Aorta (tissue), 5 donors: ENCODE data around the gene SPRR5. TPM values are rescaled to one million over a fixed set of nuclear protein-coding genes. Genes with fewer than 3 reads are reported as not detected.

Experiments used
- ATAC-seq: fragments of 200-7000 bp; cut with Tn5 transposase; one replicate; pipeline ENCODE4 v1.9.1; 2022; ENCODE audit warnings: moderate library complexity; ENCODE audit not compliant: low FRiP score
- DNase-seq, 2 donors: peaks; one replicate each; pipeline ENCODE4 v3.0.0-alpha.2; 2020
- H3K27ac ChIP-seq, 2 donors: one replicate each; pipeline ENCODE4 v1.5.1; 2013; ENCODE audit warnings: low read length in 2 of 2, mild to moderate bottlenecking in 2 of 2, moderate library complexity in 2 of 2, control low read depth in 1 of 2, inconsistent platforms in 1 of 2, low read depth in 1 of 2
- H3K27me3 ChIP-seq, 2 donors: one replicate each; pipeline ENCODE4 v1.6.1; 2013; ENCODE audit warnings: control low read depth in 1 of 2, low read length in 1 of 2, mild to moderate bottlenecking in 1 of 2, moderate library complexity in 1 of 2; ENCODE audit not compliant: insufficient read depth in 2 of 2, control insufficient read depth in 1 of 2
- H3K36me3 ChIP-seq, 2 donors: one replicate each; pipeline ENCODE4 v1.6.1; 2013; ENCODE audit warnings: control low read depth in 1 of 2, low read length in 1 of 2, mild to moderate bottlenecking in 1 of 2; ENCODE audit not compliant: insufficient read depth in 2 of 2, control insufficient read depth in 1 of 2
- H3K4me1 ChIP-seq, 2 donors: one replicate each; pipeline ENCODE4 v1.6.1; 2013; ENCODE audit warnings: low read length in 2 of 2, control low read depth in 1 of 2, mild to moderate bottlenecking in 1 of 2, moderate library complexity in 1 of 2; ENCODE audit not compliant: insufficient read depth in 2 of 2, control insufficient read depth in 1 of 2
- H3K4me3 ChIP-seq, 2 donors: one replicate each; pipeline ENCODE4 v1.5.1; 2013; ENCODE audit warnings: low read length in 2 of 2, control low read depth in 1 of 2, mild to moderate bottlenecking in 1 of 2
- H3K9me3 ChIP-seq: one replicate; pipeline ENCODE4 v1.6.1; 2013; ENCODE audit warnings: mild to moderate bottlenecking, low read length; ENCODE audit not compliant: control insufficient read depth
- WGBS, 2 donors: extraction: QIAGEN DNeasy Blood & Tissue Kit; methylation state at CpG; one replicate each; pipeline ENCODE4 v1.1.7; 2013; 5-methylcytosine and 5-hydroxymethylcytosine counted together
- intact Hi-C, 2 donors: fragments of 100-400 bp; cut with DNase I; formaldehyde crosslinking; loops; one replicate each; pipeline versions ENCODE4 v1.14.2 to v1.15.0; 2022
- polyA plus RNA-seq, 2 donors: library from polyadenylated mRNA; stranded (reverse); fragments of 200-250 nt; gene quantifications; one replicate each; pipeline ENCODE4 v1.2.3, GENCODE V29; 2013
- total RNA-seq, 2 donors: library from RNA; stranded (reverse); fragmentation: NEBNext Ultra II Directional; extraction: Animal tissue kit (Norgen Biotek cat#: 25700); gene quantifications; one replicate each; pipeline ENCODE4 v1.2.1, GENCODE V29; 2021
- donor health status: healthy with polysubstance abuse.
- donor health status: Bipolar disorder and iron deficiency.
- donor health status: DM: no; HTN: no; CAD: no.
- donor health status: DM: no; HTN: no; CAD: no.
- donor health status: DM: yes; HTN: yes; CAD: no.

Gene SPRR5
- total and polyA plus RNA-seq, 4 donors: not detected

GRCh38 chr1:152933196-152933595, 13.8 kb upstream of the SPRR5 start:
- Histone ChIP-seq H3K27me3 (no peaks in the 10 kb centered on the region), H3K4me1 (no peaks in the 10 kb centered on the region), H3K4me3 (no peak overlapping the region), H3K36me3 (no peaks in the 10 kb centered on the region), H3K9me3 (peaks cover 2% of the 10 kb centered on the region), H3K27ac (no peak overlapping the region)
- DNase-seq: no peak
- no peak for ATAC-seq
- WGBS, 2 donors: 56 to 67% methylated on average over 2 of the region's 2 CpGs
- intact Hi-C loops: no loop called here

- ATAC-seq (no peak), DNase-seq (no peak)
- no peaks in the 10 kb centered on the region for H3K27me3 ChIP-seq
- H3K27ac ChIP-seq: no peak overlapping the region
- WGBS, 2 donors: 82 to 83% methylated on average over 1 of the region's 1 CpG
- no peaks in the 10 kb centered on the region for H3K4me1 ChIP-seq
- intact Hi-C loops: no loop called here
- no peak overlapping the region for H3K4me3 ChIP-seq
- H3K36me3 ChIP-seq: no peaks in the 10 kb centered on the region
- no peaks in the 10 kb centered on the region for H3K9me3 ChIP-seq
Observed at GRCh38 chr1:152940614-152941013, 6.4 kb upstream of the SPRR5 start.

GRCh38 chr1:152941037-152941711, 5.8 kb upstream of the SPRR5 start:
- ATAC-seq (no peak), DNase-seq (no peak)
- H3K4me1 ChIP-seq: no peaks in the 10 kb centered on the region
- H3K27ac ChIP-seq: no peak overlapping the region
- no peaks in the 10 kb centered on the region for H3K27me3 ChIP-seq
- no peaks in the 10 kb centered on the region for H3K36me3 ChIP-seq
- no peaks in the 10 kb centered on the region for H3K9me3 ChIP-seq
- intact Hi-C loops: no loop called here
- no peak overlapping the region for H3K4me3 ChIP-seq
- 58 to 60% methylated on average over 8 of the region's 8 CpGs for WGBS, 2 donors

- DNase-seq (no peak), ATAC-seq (no peak)
- Histone ChIP-seq H3K27ac (no peak overlapping the region), H3K4me1 (no peaks in the 10 kb centered on the region), H3K27me3 (no peaks in the 10 kb centered on the region), H3K36me3 (no peaks in the 10 kb centered on the region), H3K4me3 (no peak overlapping the region), H3K9me3 (no peaks in the 10 kb centered on the region)
- WGBS, 2 donors: 60 to 83% methylated on average over 2 of the region's 2 CpGs
- intact Hi-C loops: no loop called here
Observed at GRCh38 chr1:152942161-152942560, 4.8 kb upstream of the SPRR5 start.

- 67 to 71% methylated on average over 3 of the region's 3 CpGs for WGBS, 2 donors
- ATAC-seq: no peak
- intact Hi-C loops: no loop called here
Observed at GRCh38 chr1:152946248-152946647, 758 bp upstream of the SPRR5 start.

GRCh38 chr1:152951711-152952110, 4.7 kb downstream of the SPRR5 start:
- ATAC-seq (no peak), DNase-seq (no peak)
- Histone ChIP-seq H3K4me3 (no peak overlapping the region), H3K9me3 (no peaks in the 10 kb centered on the region), H3K36me3 (no peaks in the 10 kb centered on the region), H3K27ac (no peak overlapping the region), H3K4me1 (no peaks in the 10 kb centered on the region), H3K27me3 (no peaks in the 10 kb centered on the region)
- intact Hi-C loops: no loop called here
- WGBS, 2 donors: 76 to 79% methylated on average over 5 of the region's 5 CpGs

More at GRCh38 chr1:152946248-152946647, 758 bp upstream of the SPRR5 start:
- Histone ChIP-seq H3K36me3 (no peaks in the 10 kb centered on the region), H3K9me3 (no peaks in the 10 kb centered on the region), H3K4me3 (no peak overlapping the region), H3K27me3 (no peaks in the 10 kb centered on the region), H3K27ac (no peak overlapping the region), H3K4me1 (no peaks in the 10 kb centered on the region)
- DNase-seq: no peak

- Histone ChIP-seq H3K9me3 (peaks cover 2% of the 10 kb centered on the region), H3K27me3 (no peaks in the 10 kb centered on the region), H3K27ac (no peak overlapping the region), H3K36me3 (no peaks in the 10 kb centered on the region), H3K4me3 (no peak overlapping the region), H3K4me1 (no peaks in the 10 kb centered on the region)
- DNase-seq: no peak
- intact Hi-C loops: no loop called here
- 73 to 74% methylated on average over 7 of the region's 7 CpGs for WGBS, 2 donors
- ATAC-seq: no peak
Observed at GRCh38 chr1:152953761-152954160, 6.8 kb downstream of the SPRR5 start.

GRCh38 chr1:152954436-152954835, 7.4 kb downstream of the SPRR5 start:
- peaks cover 2% of the 10 kb centered on the region for H3K9me3 ChIP-seq
- WGBS, 2 donors: 76 to 79% methylated on average over 6 of the region's 6 CpGs
- H3K4me3 ChIP-seq: no peak overlapping the region
- no peak for DNase-seq
- no peaks in the 10 kb centered on the region for H3K36me3 ChIP-seq
- intact Hi-C loops: no loop called here
- no peak for ATAC-seq
- no peak overlapping the region for H3K27ac ChIP-seq
- no peaks in the 10 kb centered on the region for H3K4me1 ChIP-seq
- no peaks in the 10 kb centered on the region for H3K27me3 ChIP-seq

- 78 to 87% methylated on average over 3 of the region's 3 CpGs for WGBS, 2 donors
- Histone ChIP-seq H3K36me3 (no peaks in the 10 kb centered on the region), H3K4me3 (no peak overlapping the region), H3K27ac (no peak overlapping the region), H3K27me3 (no peaks in the 10 kb centered on the region), H3K9me3 (peaks cover 2% of the 10 kb centered on the region), H3K4me1 (no peaks in the 10 kb centered on the region)
- DNase-seq (no peak), ATAC-seq (no peak)
- intact Hi-C loops: no loop called here
Observed at GRCh38 chr1:152957561-152957960, 10.6 kb downstream of the SPRR5 start.
